MM.1S (cell line): ENCODE results near the gene SRD5A2.

Experiments
- DNase-seq: peaks from one replicate; pipeline ENCODE4 v3.0.0-alpha.2; 2015
- H2AFZ ChIP-seq: fragments of 300-600 bp; sonication (generic); 2 replicates; pipeline ENCODE4 v1.6.0; 2016; ENCODE audit warnings: antibody characterized with exemption, low read length
- H3F3A ChIP-seq: fragments of 300-600 bp; sonication (generic); 2 replicates; pipeline ENCODE4 v1.6.1; 2016; ENCODE audit warnings: mild to moderate bottlenecking, antibody characterized with exemption, low read length, moderate library complexity, mixed read lengths; ENCODE audit not compliant: insufficient read depth
- H3K27ac ChIP-seq: fragments of 300-600 bp; sonication (generic); 2 replicates; pipeline ENCODE4 v1.5.1; 2016; ENCODE audit warnings: mild to moderate bottlenecking, low read length
- H3K27me3 ChIP-seq: fragments of 300-600 bp; sonication (generic); replicated peaks from 2 replicates; pipeline ENCODE4 v1.6.0; 2016; ENCODE audit warnings: low read length; ENCODE audit not compliant: insufficient read depth
- H3K36me3 ChIP-seq: fragments of 300-600 bp; sonication (generic); replicated peaks from 2 replicates; pipeline ENCODE4 v1.6.1; 2016; ENCODE audit warnings: mild to moderate bottlenecking, low read length, mixed read lengths; ENCODE audit not compliant: insufficient read depth
- H3K4me1 ChIP-seq: fragments of 300-600 bp; sonication (generic); 2 replicates; pipeline ENCODE4 v1.6.1; 2016; ENCODE audit warnings: low read length, mixed read lengths
- H3K4me2 ChIP-seq: fragments of 300-600 bp; sonication (generic); 2 replicates; pipeline ENCODE4 v1.6.0; 2016; ENCODE audit warnings: low read depth, low read length
- H3K4me3 ChIP-seq: fragments of 300-600 bp; sonication (generic); 2 replicates; pipeline ENCODE4 v1.5.1; 2016; ENCODE audit warnings: low read length, mixed read lengths
- H3K79me2 ChIP-seq: fragments of 300-600 bp; sonication (generic); 2 replicates; pipeline ENCODE4 v1.6.1; 2016; ENCODE audit warnings: mixed run types, low read length, mixed read lengths
- H3K9ac ChIP-seq: fragments of 300-600 bp; sonication (generic); 2 replicates; pipeline ENCODE4 v1.6.1; 2016; ENCODE audit warnings: low read length, mixed read lengths
- H3K9me2 ChIP-seq: fragments of 300-600 bp; sonication (generic); replicated peaks from 2 replicates; pipeline ENCODE4 v1.6.1; 2016; ENCODE audit warnings: mild to moderate bottlenecking, low read length, mixed read lengths; ENCODE audit not compliant: insufficient read depth
- H3K9me3 ChIP-seq: fragments of 300-600 bp; sonication (generic); replicated peaks from 2 replicates; pipeline ENCODE4 v1.6.1; 2016; ENCODE audit warnings: mild to moderate bottlenecking, low read length, mixed read lengths; ENCODE audit not compliant: insufficient read depth
- H4K20me1 ChIP-seq: fragments of 300-600 bp; sonication (generic); 2 replicates; pipeline ENCODE4 v1.6.1; 2016; ENCODE audit warnings: mild to moderate bottlenecking, low read length, moderate library complexity, mixed read lengths; ENCODE audit not compliant: insufficient read depth
- CTCF ChIP-seq: fragments of 300-600 bp; sonication (generic); IDR thresholded peaks from 2 replicates; pipeline ENCODE4 v1.5.1; 2016; ENCODE audit warnings: antibody characterized with exemption, low read length, mixed read lengths
- EZH2 ChIP-seq: fragments of 300-600 bp; sonication (generic); optimal IDR thresholded peaks from 2 replicates; pipeline ENCODE3; 2017; ENCODE audit warnings: low read depth, mild to moderate bottlenecking, antibody characterized with exemption, low read length, mixed read lengths
- EZH2phosphoT487 ChIP-seq: fragments of 300-600 bp; sonication (generic); IDR thresholded peaks from 2 replicates; pipeline ENCODE4 v1.6.1; 2018; ENCODE audit warnings: antibody characterized with exemption, low read length

SRD5A2 gene

DNA sequence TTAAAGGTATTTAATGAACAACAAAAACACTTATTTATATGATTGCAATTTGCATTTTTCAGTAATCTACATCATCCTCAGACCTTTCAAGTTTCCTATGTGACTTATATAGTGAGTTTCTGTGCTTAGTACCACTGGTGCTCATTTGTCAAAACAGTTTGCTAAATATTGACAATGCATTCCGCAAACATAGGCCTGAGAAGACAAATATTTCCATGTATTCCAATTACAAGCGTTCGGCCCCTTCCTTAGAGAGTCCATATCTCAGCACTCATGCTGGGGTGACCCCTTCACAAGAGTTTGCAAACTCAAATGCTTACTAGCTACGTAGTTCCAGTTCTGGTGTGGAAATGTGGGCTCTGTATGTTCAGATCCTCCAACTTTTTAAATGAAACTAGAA lies 56.1 kb downstream of the SRD5A2 start:
- Histone ChIP-seq H3K36me3 (no peaks in the 10 kb centered on the region), H3K9ac (no peak overlapping the region), H3K9me3 (no peaks in the 10 kb centered on the region), H3K4me1 (no peaks in the 10 kb centered on the region), H3K9me2 (no peaks in the 10 kb centered on the region), H2AFZ (no peak overlapping the region), H3K4me2 (no peak overlapping the region), H3K4me3 (no peak overlapping the region), H3F3A (no peaks in the 10 kb centered on the region), H3K27me3 (no peaks in the 10 kb centered on the region), H3K79me2 (no peaks in the 10 kb centered on the region), H3K27ac (no peak overlapping the region), H4K20me1 (no peaks in the 10 kb centered on the region)
- TF ChIP-seq EZH2 (no peak), EZH2phosphoT487 (no peak), CTCF (no peak)
- DNase-seq = no peak

GRCh38 chr2:31523871-31524492 lies 56.8 kb downstream of the SRD5A2 start:
- Histone ChIP-seq H3K27ac (no peak overlapping the region), H4K20me1 (no peaks in the 10 kb centered on the region), H3K36me3 (no peaks in the 10 kb centered on the region), H2AFZ (no peak overlapping the region), H3K4me2 (no peak overlapping the region), H3K9me2 (no peaks in the 10 kb centered on the region), H3K9me3 (no peaks in the 10 kb centered on the region), H3K9ac (no peak overlapping the region), H3K4me3 (no peak overlapping the region), H3K27me3 (no peaks in the 10 kb centered on the region), H3F3A (no peaks in the 10 kb centered on the region), H3K79me2 (no peaks in the 10 kb centered on the region), H3K4me1 (no peaks in the 10 kb centered on the region)
- TF ChIP-seq EZH2phosphoT487 (no peak), CTCF (peak; percentile 87)
- peak; percentile 67 for DNase-seq

DNA sequence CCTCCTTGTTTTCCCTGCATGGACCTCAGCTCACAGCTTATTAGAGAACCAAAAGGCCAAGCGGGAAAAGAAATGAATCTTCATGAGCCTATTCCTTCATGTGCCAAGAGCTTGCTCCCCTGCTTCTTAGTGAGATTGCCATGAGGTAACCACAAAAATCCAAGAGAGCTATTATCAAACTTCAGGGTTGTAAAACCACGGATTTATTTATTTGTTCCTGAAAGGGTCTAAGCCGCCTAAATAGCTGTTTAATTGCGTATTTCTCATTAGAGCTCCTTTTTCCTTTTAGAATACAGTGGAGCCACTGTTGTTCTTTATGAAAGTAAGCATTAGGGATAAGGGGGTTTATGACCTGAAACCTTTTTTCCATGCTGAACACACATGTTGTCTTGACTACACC lies 58.0 kb downstream of the SRD5A2 start:
- no peaks in the 10 kb centered on the region for H4K20me1 ChIP-seq
- no peak overlapping the region for H3K9ac ChIP-seq
- no peak overlapping the region for H2AFZ ChIP-seq
- H3K9me2 ChIP-seq = no peaks in the 10 kb centered on the region
- no peaks in the 10 kb centered on the region for H3K9me3 ChIP-seq
- H3K27me3 ChIP-seq = no peaks in the 10 kb centered on the region
- no peaks in the 10 kb centered on the region for H3K4me1 ChIP-seq
- H3F3A ChIP-seq = no peaks in the 10 kb centered on the region
- no peaks in the 10 kb centered on the region for H3K79me2 ChIP-seq
- no peak overlapping the region for H3K27ac ChIP-seq
- H3K4me2 ChIP-seq = no peak overlapping the region
- H3K4me3 ChIP-seq = no peak overlapping the region
- TF ChIP-seq EZH2phosphoT487 (no peak), EZH2 (no peak), CTCF (no peak)
- DNase-seq = no peak
- H3K36me3 ChIP-seq = no peaks in the 10 kb centered on the region
